Natural killer cell (primary cell): ENCODE results near the gene PPID. TPM values are rescaled to one million over a fixed set of nuclear protein-coding genes. Genes with fewer than 3 reads are reported as not detected.
"Not testable (repeated sequence)": the region's sequence is repeated elsewhere in the genome, so short reads cannot be mapped to it uniquely, and the experiment has no call there.

ENCODE experiments used
- ATAC-seq, 3 donors: fragments of 150-1000 bp in 2 of 3; fragments of 200-7000 bp in 1 of 3; cut with Tn5 transposase; 1 replicate in 1 of 3; 2 replicates in 2 of 3; pipeline ENCODE4 v1.10.0; 2021; ENCODE audit warnings: mild to moderate bottlenecking in 2 of 3, moderate library complexity in 2 of 3
- DNase-seq, 2 donors: peaks; one replicate each; pipeline versions ENCODE4 v3.0.0 to v3.0.0-alpha.2; 2013 to 2021; ENCODE audit warnings: mixed read lengths in 1 of 2
- H3K27ac ChIP-seq: one replicate; pipeline ENCODE4 v1.5.1; 2013; ENCODE audit warnings: mild to moderate bottlenecking, low read length
- H3K27me3 ChIP-seq: one replicate; pipeline ENCODE4 v1.6.1; 2013; ENCODE audit warnings: low read length; ENCODE audit not compliant: control insufficient read depth, insufficient read depth
- H3K36me3 ChIP-seq: one replicate; pipeline ENCODE4 v1.6.1; 2013; ENCODE audit warnings: low read length; ENCODE audit not compliant: control insufficient read depth, insufficient read depth
- H3K4me1 ChIP-seq: one replicate; pipeline ENCODE4 v1.6.1; 2013; ENCODE audit warnings: low read length; ENCODE audit not compliant: control insufficient read depth, insufficient read depth
- H3K4me3 ChIP-seq: one replicate; pipeline ENCODE4 v1.5.1; 2013; ENCODE audit warnings: low read length
- H3K9me3 ChIP-seq: one replicate; pipeline ENCODE4 v1.6.1; 2013; ENCODE audit warnings: low read length; ENCODE audit not compliant: control insufficient read depth, insufficient read depth
- H3K27ac Mint-ChIP-seq, 2 donors: one replicate each; pipeline ENCODE4 v1.8.0; 2022; ENCODE audit warnings: mild to moderate bottlenecking in 2 of 2, mixed read lengths in 2 of 2, moderate library complexity in 1 of 2
- H3K27me3 Mint-ChIP-seq, 2 donors: one replicate each; pipeline ENCODE4 v1.8.0; 2022; ENCODE audit warnings: low read depth in 2 of 2, mixed read lengths in 2 of 2
- H3K36me3 Mint-ChIP-seq: one replicate; pipeline ENCODE4 v1.8.0; 2022; ENCODE audit warnings: mixed read lengths
- H3K4me1 Mint-ChIP-seq, 2 donors: one replicate each; pipeline ENCODE4 v1.8.0; 2022; ENCODE audit warnings: mixed read lengths in 2 of 2
- H3K4me3 Mint-ChIP-seq: one replicate; pipeline ENCODE4 v1.8.0; 2022; ENCODE audit warnings: mild to moderate bottlenecking, moderate library complexity, mixed read lengths
- H3K9me3 Mint-ChIP-seq, 2 donors: one replicate each; pipeline ENCODE4 v1.8.0; 2022; ENCODE audit warnings: mixed read lengths in 2 of 2
- WGBS: methylation state at CpG from one replicate; pipeline ENCODE4 v1.1.7; 2013; ENCODE audit warnings: missing lambda C conversion rate; ENCODE audit not compliant: insufficient coverage; 5-methylcytosine and 5-hydroxymethylcytosine counted together
- intact Hi-C: fragments of 100-400 bp; cut with micrococcal nuclease; formaldehyde crosslinking; loops from one replicate; pipeline ENCODE4 v1.14.2; 2022
- total RNA-seq, 4 donors: library from RNA; stranded (reverse); fragments of 120-200 nt in 1 of 4; gene quantifications; one replicate each; pipeline versions ENCODE4 v1.2.3 to v1.2.4, GENCODE V29; 2013 to 2022
- TF ChIP-seq, protein P1 (sequence below): fragments of 200-600 bp; IDR thresholded peaks from one replicate; pipeline ENCODE4 v1.8.0; 2022; ENCODE audit warnings: antibody characterized with exemption

PPID gene
- total RNA-seq, 3 donors from 2014 or later (not counting 1 experiment from before 2014, with no cell fraction given): 21.5 to 30.7 (median 21.8) TPM

DNA sequence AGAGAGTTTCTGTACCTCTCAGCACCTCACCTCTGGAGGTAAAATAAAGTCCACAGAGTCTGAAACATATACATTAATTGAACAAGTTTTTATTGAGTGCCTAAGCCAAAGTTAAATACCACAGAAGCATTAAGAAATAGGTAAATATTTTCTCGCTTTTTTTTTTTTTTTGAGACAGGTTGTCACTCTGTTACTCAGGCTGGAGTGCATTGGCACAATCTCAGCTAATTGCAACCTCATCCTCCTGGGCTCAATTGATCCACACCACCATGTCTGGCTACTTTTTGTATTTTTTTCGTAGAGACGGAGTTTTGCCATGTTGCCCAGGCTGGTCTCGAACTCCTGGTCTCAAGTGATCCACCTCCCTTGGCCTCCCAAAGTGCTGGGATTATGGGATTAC lies 35.5 kb upstream of the PPID start:
- no peak overlapping the region for H3K4me3 Mint-ChIP-seq

DNA sequence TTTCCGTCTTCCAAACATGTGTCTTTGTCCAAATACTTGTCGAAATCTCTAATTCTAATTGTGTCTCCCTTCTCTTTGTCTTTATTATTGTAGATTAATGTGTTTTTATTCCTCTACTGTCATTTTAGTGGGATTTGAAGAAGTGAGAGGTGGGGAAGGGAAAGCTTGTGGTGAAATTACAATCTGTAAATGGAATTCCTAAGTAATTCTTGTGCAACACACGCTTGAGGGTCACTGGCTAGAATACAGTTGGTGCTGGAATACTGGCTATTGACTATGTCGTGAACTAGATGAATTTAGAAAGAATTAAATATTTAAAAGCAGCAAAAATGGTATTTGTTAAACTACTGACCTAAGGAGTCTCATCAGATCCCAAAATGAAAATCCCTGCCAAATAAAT lies 34.9 kb upstream of the PPID start:
- intact Hi-C loops: no loop called here
- ATAC-seq: no peak

More for the DNA sequence above, 35.5 kb upstream of the PPID start:
- Mint-ChIP-seq H3K9me3 (no peaks in the 10 kb centered on the region), H3K27ac (no peak overlapping the region), H3K36me3 (no peaks in the 10 kb centered on the region), H3K27me3 (peaks cover 28 to 33% of the 10 kb centered on the region in 2 donors), H3K4me1 (no peaks in the 10 kb centered on the region)
- Histone ChIP-seq H3K4me3 (no peak overlapping the region), H3K27ac (no peak overlapping the region), H3K4me1 (no peaks in the 10 kb centered on the region), H3K9me3 (no peaks in the 10 kb centered on the region), H3K27me3 (peaks cover 2% of the 10 kb centered on the region), H3K36me3 (no peaks in the 10 kb centered on the region)
- intact Hi-C loops: no loop called here
- 92% methylated on average over 4 of the region's 4 CpGs for WGBS
- TF ChIP-seq, protein P1, sequence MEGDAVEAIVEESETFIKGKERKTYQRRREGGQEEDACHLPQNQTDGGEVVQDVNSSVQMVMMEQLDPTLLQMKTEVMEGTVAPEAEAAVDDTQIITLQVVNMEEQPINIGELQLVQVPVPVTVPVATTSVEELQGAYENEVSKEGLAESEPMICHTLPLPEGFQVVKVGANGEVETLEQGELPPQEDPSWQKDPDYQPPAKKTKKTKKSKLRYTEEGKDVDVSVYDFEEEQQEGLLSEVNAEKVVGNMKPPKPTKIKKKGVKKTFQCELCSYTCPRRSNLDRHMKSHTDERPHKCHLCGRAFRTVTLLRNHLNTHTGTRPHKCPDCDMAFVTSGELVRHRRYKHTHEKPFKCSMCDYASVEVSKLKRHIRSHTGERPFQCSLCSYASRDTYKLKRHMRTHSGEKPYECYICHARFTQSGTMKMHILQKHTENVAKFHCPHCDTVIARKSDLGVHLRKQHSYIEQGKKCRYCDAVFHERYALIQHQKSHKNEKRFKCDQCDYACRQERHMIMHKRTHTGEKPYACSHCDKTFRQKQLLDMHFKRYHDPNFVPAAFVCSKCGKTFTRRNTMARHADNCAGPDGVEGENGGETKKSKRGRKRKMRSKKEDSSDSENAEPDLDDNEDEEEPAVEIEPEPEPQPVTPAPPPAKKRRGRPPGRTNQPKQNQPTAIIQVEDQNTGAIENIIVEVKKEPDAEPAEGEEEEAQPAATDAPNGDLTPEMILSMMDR: no peak
- DNase-seq (no peak), ATAC-seq (no peak)

DNA sequence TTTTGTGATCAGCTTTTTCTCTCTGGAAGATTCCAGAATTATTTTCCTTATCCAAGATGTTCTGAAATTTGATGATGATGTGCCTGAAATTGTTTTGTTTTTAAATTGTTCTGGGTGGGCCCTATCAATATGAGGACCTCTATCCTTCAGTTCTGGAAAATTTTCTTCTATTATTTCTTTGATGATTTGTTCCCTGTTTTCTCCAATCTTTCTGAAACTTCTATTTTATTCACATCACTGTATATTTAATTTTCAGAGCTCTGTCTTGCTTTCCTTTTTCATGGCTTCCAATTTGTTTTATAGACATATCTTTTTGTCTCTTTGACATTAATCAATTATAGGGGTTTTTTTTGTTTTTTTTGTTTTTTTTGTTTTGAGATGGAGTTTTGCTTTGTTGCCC lies 33.4 kb upstream of the PPID start:
- Histone ChIP-seq H3K27ac (no peak overlapping the region), H3K4me1 (no peaks in the 10 kb centered on the region), H3K36me3 (no peaks in the 10 kb centered on the region), H3K27me3 (peaks cover 2% of the 10 kb centered on the region), H3K9me3 (no peaks in the 10 kb centered on the region), H3K4me3 (no peak overlapping the region)
- no peaks in the 10 kb centered on the region for H3K36me3 Mint-ChIP-seq
- no peak for ATAC-seq
- H3K4me1 Mint-ChIP-seq: no peaks in the 10 kb centered on the region
- intact Hi-C loops: no loop called here
- TF ChIP-seq, protein P1: no peak
- H3K9me3 Mint-ChIP-seq: no peaks in the 10 kb centered on the region
- H3K4me3 Mint-ChIP-seq: no peak overlapping the region
- no peak for DNase-seq
- peaks cover 23 to 32% of the 10 kb centered on the region in 2 donors for H3K27me3 Mint-ChIP-seq
- H3K27ac Mint-ChIP-seq: no peak overlapping the region

More for the DNA sequence above, 34.9 kb upstream of the PPID start:
- no peak overlapping the region for H3K4me3 ChIP-seq
- no peaks in the 10 kb centered on the region for H3K36me3 ChIP-seq
- TF ChIP-seq, protein P1: no peak
- Mint-ChIP-seq H3K4me3 (no peak overlapping the region), H3K9me3 (no peaks in the 10 kb centered on the region), H3K36me3 (no peaks in the 10 kb centered on the region), H3K27me3 (peaks cover 28 to 33% of the 10 kb centered on the region in 2 donors), H3K27ac (no peak overlapping the region), H3K4me1 (no peaks in the 10 kb centered on the region)
- H3K4me1 ChIP-seq: no peaks in the 10 kb centered on the region
- WGBS: 90% methylated on average over 4 of the region's 4 CpGs
- no peak overlapping the region for H3K27ac ChIP-seq
- H3K27me3 ChIP-seq: peaks cover 2% of the 10 kb centered on the region
- DNase-seq: no peak
- H3K9me3 ChIP-seq: no peaks in the 10 kb centered on the region

DNA sequence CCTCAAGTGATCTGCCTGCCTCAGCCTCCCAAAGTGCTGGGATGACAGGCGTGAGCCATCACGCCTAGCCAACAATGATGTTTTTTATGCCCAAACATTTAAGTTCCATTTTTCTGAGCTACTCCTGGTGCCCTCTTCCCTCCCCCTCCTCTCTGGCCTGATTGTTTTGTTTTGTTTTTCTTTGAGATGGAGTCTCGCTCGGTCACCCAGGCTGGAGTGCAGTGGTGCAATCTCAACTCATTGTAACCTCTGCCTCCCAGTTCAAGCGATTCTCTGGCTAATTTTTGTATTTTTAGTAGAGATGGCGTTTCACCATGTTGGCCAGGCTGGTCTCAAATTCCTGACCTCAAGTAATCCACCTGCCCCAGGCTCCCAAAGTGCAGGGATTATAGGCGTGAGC lies 32.6 kb upstream of the PPID start:
- H3K4me3 Mint-ChIP-seq, DNase-seq, intact Hi-C loops, H3K4me1 ChIP-seq, H3K4me1 Mint-ChIP-seq, H3K36me3 Mint-ChIP-seq, H3K27ac ChIP-seq, ATAC-seq, H3K9me3 Mint-ChIP-seq, H3K27me3 ChIP-seq, H3K27ac Mint-ChIP-seq, H3K9me3 ChIP-seq, H3K36me3 ChIP-seq, H3K4me3 ChIP-seq: not testable (repeated sequence)
- H3K27me3 Mint-ChIP-seq: peaks cover 24 to 26% of the 10 kb centered on the region in 2 donors
- WGBS: 92% methylated on average over 5 of the region's 7 CpGs
